ENCODE data around the gene DLGAP4.

Gene DLGAP4

DNA sequence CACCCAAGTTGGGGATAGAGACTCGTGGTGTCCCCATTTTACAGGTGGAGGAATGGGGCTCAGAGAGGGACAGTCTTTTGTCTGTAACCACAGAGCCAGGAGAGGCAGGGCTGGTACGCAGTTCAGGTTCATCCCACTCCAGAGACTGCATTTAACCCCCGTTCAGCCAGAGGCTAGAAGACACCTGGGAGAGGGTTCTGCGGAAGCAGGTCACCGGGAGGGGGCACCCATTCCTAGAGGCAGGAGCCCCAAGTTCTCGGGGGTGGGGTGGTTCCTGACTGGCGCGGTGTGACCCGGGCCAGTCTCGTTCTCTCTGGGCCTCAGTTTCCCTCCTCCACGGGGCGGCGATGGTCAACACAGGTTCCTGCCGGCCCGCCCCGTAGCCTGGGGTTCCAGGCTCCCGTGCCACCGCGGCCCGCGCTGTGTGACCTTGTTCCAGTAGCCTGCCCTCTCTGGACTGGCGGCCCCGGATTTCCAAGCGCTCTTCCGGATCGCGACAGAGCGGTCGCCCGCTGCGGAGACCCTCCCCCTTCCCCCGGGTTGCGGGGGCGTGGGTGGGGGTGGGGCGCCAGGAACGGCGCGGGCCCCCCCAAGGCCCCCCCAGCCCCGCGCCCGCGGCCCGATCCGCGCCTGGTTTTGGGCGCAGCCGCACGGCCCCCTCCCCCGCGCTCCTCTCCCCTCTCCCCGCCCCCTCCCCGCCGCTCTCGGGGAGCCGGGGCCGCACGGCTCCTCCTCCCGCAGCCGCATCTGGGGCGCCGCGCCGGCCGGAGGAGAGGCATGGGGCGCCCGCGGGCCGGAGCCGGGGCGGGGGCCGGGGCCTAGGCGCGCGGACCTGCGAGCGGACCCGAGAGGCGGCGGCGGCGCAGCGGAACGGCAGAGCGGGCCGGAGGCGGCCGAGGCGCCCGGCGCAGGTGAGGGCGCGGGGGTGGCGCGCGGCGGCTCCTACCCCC lies at the start of gene DLGAP4:
DLGAP4 (plus strand) TSS at position 738 of the 950 bp plus-strand sequence. CDS start 125,379 bp downstream, outside the sequence.
- no peak for DNase-seq (ENCODE audit: low read depth in 2 of 2)

GRCh38 chr20:36259177-36260061 lies 46.7 kb upstream of the DLGAP4 start:
- DNase-seq (ENCODE audit: low read depth in 2 of 2), result no peak

DNA sequence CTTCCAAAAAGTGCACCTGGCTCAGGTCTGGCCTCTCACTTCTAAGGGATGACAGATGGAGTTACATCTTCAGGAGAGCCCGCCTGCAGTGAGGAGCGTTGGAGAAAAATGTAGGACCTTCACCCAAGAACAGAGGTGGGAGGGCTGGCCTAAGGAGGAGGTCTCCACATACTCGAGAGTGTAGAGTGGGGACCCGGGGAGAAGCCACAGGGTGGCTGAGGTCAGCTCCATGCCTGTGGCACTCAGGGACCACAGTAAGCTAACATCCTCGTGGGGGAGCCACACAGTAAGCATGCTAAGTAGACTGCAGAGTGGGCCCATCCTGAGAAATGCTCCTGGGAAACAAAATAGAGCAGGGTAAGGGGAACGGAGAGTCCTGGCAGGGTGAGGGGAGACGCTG lies 45.8 kb upstream of the DLGAP4 start:
- DNase-seq (ENCODE audit: low read depth in 2 of 2), result no peak

DNA sequence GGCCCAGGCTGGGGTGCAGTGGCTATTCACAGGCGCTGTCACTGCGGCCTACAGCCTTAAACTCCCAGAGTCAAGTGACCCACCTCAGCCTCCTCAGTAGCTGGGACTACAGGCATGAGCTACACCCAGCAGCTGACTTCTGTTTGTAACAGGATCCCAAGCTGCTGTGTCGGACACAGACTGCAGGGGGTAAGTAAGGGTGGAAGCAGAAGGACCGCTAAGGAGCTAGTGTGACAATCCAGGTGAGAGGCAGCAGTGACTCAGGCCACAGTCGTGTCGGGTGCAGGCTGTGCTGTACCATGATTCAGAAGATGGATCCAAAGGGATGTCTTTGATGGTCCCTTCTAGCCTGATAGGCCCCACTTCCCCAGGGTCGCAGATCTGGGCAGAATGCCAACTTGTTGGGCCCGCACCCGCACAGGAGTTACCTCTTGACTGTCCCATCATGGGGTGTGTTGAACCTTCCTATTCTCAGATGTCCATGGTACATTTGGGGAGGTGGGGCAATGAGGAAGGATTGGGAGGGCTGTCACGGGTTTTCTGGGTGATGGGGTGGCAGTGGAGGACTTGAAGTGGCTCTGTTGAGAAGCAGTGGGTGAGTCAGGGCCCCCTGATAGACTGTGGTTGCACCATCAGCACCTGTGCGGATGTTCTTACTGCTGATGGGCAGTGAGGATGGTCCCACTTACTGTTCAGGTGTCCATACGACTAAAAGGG lies 44.6 kb upstream of the DLGAP4 start:
- no peak for DNase-seq (ENCODE audit: low read depth in 2 of 2)

DNA sequence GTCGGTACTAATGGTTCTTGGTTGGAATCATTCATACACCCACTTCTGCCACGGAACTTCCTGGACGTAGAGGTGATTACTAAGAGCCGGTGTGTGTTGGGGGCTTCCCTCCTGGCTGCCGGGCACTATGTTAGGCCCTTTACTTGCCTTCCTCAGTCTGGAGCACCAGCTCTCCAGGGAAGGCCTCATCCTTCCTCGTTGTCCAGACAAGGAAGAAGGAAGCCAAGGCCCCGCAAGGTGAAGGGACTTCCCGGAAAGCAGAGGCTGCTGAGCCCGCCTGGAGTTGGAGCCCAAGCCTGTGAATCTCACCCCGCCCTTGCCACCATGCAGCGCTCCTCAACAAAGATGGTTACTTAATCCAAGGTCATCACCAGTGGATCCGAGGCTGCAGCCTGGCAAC lies 43.7 kb upstream of the DLGAP4 start:
- DNase-seq (ENCODE audit: low read depth in 2 of 2), result no peak

DNA sequence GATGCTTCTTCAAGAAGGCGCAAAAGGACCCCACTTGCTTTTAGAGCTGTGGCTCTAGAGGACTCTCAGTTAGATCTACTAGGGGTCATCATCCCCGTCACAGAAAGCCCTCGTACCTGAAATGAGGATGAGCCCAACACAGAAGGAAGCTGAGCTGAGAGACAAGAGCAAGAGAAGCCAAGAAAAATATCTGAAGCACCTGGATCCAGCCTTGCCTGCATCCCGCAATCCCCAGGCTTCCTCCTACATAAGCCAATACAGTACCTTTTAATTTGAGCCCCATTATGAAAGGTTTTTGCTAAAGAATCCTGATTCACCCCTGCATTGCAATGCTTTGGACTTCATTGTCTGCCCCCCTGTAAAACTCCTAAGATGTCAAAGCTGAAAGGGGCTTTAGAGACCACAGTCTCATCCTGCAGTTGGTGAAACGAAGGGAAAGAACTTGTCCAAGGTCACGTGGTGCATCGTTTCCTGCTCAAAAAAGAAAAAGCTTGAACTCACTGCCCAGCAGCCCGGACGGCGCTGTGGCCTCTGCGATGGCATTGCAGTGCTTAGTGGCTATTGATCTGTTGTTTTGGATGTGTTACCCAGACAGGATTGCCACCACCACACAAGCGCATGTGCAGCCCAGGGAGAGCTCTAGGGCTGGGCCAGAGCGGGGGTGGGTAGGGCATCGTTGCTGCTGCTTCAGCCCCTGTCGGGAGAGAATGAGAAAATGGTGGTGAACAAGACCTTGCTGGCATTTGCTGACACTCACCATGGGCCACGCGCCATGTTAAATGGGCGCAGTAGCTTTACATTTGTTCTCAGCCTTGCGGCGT lies 41.5 kb upstream of the DLGAP4 start:
- no peak for DNase-seq (ENCODE audit: low read depth in 2 of 2)

DNA sequence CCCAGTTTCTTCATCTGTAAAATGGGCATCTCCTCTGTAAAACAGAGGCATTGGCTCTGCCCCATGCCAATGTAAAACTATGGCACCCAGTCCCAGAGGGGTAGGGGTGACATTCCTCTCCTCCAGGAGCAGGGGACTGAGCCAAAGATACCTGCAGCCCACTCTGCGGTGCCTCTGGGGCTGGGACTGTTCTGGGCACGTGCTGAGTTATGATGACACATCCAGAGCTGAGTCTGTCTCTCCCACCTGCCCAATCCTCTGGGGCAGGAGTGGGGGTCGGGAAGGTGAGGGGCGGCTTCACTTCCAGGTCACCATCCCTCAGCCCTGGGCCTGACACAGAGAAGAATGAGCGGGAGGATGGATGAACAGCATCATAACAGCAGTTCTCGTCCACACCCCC lies 40.0 kb upstream of the DLGAP4 start:
- no peak for DNase-seq (ENCODE audit: low read depth in 2 of 2)

GRCh38 chr20:36267605-36268381 lies 38.3 kb upstream of the DLGAP4 start:
- no peak for DNase-seq (ENCODE audit: low read depth in 2 of 2)

GRCh38 chr20:36268440-36269342 lies 37.4 kb upstream of the DLGAP4 start:
- DNase-seq (ENCODE audit: low read depth in 2 of 2), result no peak

- no peak for DNase-seq (ENCODE audit: low read depth in 2 of 2)
These were observed 36.6 kb upstream of the DLGAP4 start for GRCh38 chr20:36269507-36269906.

GRCh38 chr20:36270744-36271638 lies 35.1 kb upstream of the DLGAP4 start:
- no peak for DNase-seq (ENCODE audit: low read depth in 2 of 2)

- no peak for DNase-seq (ENCODE audit: low read depth in 2 of 2)
These were observed 34.2 kb upstream of the DLGAP4 start for GRCh38 chr20:36271639-36272546.

DNA sequence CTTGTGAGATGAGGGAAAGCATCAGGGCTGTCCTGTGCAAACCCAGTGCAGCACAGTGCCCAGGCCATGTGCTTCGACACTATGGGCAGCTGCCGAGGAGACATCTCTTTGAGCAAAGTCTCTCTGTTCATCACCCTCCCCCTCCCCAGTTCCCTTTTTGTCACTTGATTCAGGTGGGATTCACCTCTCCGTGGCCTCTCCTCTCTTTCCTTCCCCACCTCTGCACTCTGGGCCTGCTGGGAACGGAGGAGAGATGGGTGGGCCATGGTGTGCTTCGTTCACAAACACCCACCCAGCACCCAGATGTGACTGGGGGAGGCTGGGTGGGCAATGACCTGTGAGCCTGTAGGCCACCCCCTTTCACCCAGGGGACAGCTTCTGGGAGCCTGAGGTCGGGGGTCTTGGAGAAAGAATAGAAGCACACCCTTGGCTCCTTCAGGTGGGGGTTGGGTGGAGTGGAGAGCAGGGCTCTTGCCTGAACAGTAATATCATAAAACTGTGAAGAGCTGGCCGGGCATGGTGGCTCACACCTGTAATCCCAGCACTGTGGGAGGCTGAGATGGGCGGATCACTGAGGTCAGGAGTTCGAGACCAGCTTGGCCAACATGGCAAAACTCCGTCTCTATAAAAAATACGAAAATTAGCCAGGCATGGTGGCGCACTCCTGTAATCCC lies 33.5 kb upstream of the DLGAP4 start:
- no peak for DNase-seq (ENCODE audit: low read depth in 2 of 2)

DNA sequence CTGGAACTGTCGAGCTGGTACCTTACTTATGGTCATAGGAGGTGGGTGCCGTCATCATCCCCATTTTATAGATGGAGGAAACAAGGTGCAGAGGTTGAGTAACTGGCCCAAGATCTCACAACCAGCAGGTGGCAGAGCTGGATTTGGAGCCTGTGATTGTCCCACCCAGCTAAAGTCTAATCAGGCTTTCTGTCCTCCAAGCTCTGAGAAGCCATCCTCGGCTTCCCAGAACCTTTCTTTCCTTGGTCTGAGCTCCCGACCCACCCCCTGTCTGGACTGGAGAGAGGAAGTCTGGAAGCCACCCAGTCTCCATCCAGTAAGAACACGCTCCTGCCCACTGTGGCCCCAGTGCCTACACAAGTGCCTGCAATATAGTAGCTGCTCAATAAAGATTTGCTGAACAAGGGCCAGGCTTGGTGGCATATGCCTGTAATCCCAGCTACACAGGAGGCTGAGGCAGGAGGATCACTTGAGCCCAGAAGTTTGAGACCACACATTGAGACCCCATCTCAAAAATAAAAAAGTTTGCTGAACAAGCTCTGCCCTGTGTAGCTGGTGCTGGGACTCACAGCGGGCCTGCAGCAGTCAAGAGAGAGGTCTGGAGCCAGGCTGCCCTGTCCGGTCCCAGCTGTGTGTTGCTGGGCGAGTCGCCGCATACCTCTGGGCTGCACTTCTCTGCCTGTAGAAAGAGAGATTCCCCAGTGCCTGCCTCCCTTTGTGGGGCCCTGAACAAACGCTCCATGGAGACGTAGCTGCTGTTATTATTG lies 32.5 kb upstream of the DLGAP4 start:
- DNase-seq (ENCODE audit: low read depth in 2 of 2), result no peak

- DNase-seq (ENCODE audit: low read depth in 2 of 2), result no peak
These were observed 31.8 kb upstream of the DLGAP4 start for GRCh38 chr20:36274181-36274841.

Measured in stimulated activated CD8-positive, alpha-beta memory T cell treated with anti-CD3 and anti-CD28 coated beads, Interleukin-15, amount 100 ng/mL, for 4 hours (primary cell).